Glomerular visceral epithelial cell (primary cell): ENCODE measurements around the gene PLOD1.
A peak's percentile ranks its signal among the peaks of the same experiment; 100 is the strongest.
"Not testable (repeated sequence)": the region's sequence is repeated elsewhere in the genome, so short reads cannot be mapped to it uniquely, and the experiment has no call there.

Experiments used
- DNase-seq: peaks from one replicate; pipeline ENCODE4 v3.0.0-alpha.2; 2016; ENCODE audit errors: extremely low spot score

PLOD1 gene

DNA sequence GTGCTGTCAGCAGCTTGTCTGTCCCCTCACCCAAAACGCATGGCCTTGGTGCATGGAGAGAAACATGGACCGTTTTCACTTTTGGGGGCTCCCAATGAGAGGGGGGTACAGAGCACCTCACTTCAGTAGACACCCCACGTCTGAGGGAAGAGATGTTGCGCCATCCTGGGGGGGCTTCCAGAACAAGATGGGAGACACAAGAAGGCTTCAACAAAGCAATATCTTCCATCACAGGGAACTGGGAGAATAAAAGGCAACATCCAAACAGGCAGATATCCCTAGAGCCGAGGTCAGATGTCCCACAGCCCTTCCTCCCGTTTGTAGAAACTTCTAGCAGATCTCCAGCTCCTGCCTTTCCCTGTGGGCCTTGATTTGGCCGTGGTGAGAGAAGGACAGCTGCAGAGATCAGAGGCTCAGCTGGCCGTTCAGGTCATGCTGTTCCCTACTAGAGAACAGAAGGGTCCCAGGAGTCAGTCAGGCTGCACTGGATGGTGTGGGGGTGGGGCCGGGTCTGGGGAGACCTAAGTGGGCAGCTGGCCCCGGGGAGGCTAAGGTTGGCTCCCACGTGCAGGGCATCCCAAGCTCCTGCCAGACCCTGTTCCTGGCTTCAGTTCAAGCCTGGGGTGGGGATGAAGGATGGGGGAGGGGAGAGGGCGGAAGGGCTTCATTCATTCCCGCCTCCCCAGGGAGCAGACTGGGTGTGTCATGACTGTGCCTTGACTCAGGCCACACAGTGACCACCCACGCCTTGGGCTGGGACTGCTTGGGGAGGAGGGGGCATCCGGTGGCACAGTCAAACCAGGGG, 4.4 kb downstream of the PLOD1 start:
- DNase-seq, result no peak

DNA sequence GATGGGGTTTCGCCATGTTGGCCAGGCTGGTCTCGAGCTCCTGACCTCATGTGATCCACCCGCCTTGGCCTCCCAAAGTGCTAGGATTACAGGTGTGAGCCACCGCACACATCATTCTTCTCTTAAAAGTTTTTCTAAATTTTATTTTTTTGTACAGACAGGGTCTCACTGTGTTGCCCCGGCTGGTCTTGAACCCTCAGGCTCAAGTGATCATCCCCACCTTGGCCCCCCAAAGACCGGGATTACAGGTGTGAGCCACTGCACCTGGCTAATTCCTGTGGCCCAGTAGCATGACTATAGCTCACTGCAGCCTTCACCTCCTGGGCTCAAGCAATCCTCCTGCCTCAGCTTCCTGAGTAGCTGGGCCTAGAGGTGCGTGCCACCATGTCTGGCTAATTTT, 5.3 kb downstream of the PLOD1 start:
- not testable (repeated sequence) for DNase-seq

DNA sequence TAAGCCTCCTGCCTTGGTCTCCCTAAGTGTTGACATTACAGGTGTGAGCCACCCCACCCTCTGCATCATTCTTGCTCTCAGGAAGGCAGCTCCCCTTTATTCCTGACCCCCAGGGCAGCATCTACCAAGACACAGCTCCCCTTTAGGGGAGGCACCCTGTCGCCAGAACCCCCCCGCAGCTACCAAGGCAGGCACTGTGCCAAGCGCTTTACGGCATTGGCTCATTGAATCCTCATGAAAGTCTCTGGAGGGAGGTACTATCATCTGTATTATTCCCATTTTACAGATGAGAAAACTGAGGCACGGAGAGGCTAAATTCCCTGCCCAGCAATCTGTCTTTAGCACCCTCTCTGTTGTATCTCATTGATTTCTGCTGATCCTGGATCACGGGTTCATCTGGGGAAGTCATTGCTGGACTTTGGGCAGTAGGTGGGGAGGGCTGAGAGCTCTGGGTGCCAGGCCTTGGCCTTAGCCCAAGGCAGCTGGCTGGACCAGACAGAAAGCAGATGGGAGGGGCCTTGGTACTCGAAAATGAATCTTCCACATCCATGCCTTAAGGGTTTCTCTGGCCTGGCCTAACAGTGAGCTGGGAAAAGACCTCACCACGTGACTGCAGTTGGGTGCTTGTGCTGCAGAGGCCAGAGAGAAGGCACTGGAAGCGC, 5.9 kb downstream of the PLOD1 start:
- DNase-seq, result no peak

DNA sequence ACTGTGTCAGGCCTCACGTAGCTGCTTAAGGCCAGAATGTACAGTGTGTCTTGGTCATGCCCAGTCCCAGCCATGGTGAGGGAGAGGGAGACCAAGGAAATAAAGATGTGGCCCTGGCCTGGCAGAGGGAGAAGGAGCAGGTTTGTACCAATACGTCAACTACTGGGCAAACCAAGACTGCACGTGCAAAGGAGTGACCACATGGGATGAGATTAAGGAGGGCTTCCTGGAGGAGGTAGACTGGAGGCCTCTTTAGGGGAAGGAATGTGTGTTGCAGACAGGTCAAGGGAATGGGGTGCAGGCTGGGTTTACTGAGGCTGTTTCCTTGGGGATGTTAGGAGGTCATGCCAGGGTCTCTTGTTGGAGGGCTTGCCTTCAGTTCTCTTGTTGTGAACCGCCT, 7.8 kb downstream of the PLOD1 start:
- no peak for DNase-seq

DNA sequence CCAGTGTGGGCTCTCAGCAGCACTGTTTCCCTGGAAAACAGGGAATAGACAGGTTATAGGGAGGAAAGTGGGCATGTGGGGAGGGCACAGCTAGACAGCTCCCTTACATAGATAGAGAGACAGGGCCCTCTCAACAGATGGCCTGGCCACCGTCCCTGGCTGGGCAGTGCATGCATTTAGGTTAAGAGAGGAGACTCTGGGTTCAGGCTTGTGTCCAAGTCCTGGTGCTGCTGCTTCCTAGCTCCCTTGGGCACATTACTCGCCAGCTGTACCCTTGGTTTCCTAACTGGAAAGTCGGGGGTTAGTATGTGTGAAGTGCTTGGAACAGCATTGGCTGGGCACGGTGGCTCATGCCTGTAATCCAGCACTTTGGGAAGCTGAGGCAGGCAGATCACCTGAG, 9.1 kb downstream of the PLOD1 start:
- DNase-seq, result no peak

DNA sequence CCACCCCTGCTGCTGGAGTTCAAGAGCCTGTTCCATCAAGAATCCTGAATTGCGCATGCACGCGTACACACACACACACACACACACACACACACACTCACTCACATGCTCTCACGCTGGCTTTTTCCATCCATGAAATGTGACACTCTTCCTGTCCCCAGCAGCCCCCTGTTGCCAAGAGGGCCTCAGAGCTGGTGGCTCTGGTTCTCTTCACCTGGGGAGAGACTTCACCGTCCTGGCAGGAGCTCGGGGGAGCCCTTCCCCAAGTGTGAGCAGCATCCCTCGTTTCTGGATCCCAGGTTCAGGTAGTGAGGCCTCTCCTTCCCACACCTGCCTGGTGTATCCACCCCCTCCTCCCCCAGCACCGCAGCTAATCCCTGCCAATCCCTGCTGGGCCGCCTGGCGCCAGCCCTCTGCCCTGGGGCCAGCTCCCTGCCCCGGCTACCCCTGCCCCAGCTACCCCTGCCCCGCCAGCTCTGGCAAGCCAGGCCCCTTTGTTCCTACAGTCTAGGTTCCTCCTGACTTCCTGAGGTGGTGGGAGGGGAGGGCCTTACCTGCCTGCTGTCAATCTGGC, 9.9 kb downstream of the PLOD1 start:
- no peak for DNase-seq

DNA sequence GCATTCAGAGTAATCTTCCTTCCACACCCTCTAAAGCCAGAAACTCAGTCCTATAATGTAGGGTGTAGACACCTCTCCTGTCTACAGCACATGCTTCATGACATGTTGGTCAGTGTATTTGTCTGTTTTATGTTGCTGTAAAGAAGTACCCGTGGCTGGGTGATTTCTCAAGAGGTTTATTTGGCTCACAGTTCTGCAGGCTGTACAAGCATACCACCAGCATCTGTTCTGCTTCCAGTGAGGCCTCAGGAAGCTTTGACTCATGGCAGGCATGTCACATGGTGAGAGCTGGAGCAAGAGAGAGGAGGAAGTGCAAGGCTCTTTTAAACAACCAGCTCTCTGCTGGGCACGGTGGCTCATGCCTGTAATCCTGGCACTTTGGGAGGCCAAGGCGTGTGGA, 12.1 kb downstream of the PLOD1 start:
- no peak for DNase-seq

DNA sequence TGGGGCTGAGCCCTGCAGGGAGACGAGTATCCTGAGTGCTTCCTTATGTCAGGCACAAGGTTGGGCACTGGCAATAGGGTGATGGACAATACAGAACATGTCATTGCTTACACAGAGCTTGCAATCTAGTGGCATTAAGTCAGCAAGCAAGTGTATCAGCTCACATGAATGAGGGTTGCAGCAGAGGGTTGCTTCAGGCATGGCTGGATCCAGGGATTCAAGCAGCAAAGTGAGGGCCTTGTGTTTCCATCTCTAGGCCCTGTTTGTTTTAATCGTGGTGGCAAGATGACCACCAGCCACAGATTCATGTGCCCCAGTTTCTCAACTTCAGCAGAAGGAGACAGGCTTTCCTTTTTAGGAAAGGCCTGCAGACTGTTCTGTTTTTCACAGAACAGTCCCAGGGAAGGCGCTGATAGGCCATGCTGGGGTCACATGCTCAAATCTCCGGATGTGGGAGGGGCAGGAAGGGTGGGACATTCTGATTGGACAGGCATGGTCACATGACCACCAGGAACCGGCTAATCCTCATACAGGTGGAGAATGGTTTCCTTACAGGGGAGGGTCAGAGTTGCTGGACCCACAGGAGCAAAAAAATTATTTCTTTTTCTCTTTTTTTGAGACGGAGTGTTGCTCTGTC, 14.4 kb downstream of the PLOD1 start:
- DNase-seq, result no peak

DNA sequence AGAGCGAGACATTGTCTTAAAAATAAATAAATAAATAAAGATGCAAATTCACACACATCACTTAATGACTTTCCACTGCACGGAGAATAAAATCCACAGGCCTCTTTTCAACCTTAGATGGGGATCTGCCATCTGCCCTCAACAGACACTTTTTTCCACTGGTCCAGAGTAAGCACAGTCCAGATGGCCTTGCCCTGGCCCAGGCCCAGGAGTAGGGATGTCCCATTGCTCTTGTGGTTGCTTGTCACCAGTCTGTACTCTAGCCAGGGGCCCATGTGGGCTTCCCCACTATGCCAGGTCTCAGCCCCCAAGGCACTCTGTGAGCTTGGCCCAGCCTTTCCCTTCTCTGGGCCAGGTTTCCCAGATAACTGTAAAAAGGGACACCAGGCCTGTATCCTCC, 17.4 kb downstream of the PLOD1 start:
- DNase-seq, result no peak

DNA sequence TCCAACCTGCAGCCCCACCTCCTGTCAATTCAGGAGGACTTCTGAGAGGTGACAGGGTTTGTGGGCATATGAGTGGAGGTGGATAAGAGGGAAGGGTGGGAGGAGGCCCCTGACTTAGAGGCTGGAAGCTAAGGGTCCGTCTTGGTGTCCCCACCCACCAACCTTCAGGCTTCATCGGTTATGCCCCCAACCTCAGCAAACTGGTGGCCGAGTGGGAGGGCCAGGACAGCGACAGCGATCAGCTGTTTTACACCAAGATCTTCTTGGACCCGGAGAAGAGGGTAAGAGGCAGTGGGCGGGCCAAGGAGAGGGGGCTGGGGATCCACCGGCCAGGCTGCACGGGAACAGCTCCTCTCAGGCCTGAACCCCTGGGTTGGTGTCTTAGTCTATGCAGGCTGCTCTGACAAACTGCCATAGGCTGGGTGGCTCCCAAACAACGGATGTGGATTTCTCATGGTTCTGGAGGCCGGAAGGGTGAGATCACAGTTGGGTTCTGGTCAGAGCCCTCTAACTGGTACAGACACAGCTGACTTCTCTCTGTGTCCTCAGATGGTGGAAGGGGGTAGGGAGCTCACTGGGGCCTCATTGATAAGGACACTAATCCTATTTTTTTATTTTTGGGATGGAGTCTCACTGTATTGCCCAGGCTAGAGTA, 18.1 kb downstream of the PLOD1 start:
- no peak for DNase-seq

DNA sequence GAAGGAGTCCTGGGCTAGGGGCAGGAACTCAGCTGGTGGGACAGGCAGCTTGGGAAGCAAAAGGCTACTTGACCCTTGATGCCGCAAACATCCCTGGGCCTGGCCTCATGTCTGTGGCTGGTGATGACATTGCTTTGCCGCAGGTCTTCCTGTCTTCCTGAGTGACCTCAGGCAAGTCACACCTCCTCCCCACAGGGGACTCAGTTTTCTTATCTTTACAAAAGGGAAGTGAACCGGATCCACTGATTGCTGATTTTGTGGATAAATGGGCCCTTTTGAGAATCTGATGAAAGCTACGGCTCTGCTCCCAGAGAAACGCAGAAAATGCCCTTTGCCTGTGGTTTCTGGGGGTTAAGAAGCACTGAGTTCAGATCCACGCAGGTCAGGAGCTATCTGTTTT, 20.7 kb downstream of the PLOD1 start:
- DNase-seq, result no peak

DNA sequence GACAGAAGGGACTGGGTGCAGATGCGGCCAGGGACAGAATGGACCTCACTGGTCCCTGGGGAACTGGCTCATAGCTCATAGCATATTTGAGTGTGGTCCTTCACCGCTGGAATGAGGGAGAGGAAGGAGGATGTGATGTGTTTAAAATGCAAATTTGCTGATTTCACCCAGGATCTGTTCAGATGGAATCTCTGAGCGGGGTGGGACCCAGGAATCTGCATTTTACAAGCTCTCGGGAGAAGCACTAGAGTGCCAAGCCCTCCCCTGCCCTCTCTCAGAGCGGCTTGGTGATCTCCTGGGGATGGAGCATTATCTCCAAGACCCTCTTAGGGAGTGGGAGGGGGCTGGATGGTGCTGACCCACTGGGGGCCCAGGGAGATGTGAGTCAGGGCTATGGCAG, 22.9 kb downstream of the PLOD1 start:
- no peak for DNase-seq

DNA sequence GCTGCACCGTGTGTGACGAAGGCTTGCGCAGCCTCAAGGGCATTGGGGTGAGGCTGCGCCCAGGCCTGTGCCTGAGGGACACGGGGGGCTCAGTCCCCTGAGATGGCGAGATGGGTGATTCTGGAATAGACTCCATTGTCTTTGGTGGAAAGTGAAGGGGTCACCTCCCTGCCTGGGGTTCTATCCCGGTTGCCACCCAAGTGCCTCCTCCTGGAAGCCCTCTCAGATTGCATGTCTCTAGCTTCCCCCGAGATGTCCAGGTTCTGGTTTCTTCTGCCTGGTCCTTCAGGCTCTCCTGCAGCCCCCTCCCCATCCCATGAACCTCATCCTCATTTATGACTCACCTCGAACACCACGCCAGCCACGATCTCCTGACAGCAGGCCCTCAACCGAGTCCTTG, 23.4 kb downstream of the PLOD1 start:
- DNase-seq, result no peak

DNA sequence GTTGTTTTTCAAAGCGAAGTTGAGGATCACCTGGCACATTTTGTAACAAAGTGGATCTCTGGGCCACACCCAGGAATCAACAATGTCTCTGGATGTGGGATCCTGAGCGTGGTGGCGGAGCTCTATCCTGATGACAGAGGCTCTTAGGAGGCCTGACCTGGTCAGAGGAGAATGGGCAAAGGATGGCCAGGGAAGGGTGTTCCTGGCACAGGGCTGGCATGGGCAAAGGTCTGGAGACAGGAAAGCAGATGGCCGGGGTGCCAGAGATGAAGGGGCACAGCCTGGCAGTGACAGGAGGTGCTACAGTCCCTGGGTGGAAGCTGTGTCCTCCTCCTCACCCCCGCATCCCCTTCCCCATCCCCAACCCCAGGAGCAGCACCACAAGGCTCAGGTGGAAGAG, 25.8 kb downstream of the PLOD1 start:
- DNase-seq, result no peak

DNA sequence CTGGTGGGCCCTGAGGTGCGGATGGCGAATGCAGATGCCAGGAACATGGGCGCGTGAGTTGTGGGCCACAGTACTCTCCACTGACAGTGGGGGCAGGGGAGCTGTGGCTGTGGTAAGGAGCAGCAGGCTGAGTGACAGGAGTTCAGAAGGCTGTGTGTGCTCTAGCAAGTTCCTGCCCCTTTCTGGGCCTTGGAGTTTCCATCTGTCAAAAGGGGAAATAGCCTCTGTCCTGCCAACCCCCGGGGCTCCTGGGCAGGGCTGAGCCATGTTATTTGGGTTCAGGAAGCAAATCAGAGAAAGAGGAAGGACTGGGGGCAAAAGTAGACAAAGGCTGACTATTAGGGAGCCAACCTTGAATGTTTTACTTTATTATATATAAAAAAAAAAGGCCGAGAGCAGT, 26.2 kb downstream of the PLOD1 start:
- DNase-seq, result no peak

DNA sequence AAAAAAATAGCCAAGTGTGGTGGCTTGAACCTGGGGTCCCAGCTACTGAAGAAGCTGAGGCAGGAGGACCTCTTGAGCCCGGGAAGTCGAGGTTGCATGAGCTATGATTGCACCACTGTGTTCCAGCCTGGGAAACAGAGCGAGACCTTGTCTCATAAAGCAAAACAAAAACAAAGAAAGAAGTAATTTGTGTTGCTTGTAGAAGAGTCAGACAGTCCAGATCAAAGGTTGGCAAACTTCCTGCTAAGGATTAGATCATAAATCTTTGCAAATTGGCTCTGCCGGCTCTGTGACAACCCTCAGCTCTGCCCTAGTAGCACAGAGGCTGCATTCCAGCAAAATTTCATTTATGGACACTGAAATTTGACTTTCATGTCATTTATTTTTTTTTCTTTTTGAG, 26.7 kb downstream of the PLOD1 start:
- DNase-seq, result no peak

DNA sequence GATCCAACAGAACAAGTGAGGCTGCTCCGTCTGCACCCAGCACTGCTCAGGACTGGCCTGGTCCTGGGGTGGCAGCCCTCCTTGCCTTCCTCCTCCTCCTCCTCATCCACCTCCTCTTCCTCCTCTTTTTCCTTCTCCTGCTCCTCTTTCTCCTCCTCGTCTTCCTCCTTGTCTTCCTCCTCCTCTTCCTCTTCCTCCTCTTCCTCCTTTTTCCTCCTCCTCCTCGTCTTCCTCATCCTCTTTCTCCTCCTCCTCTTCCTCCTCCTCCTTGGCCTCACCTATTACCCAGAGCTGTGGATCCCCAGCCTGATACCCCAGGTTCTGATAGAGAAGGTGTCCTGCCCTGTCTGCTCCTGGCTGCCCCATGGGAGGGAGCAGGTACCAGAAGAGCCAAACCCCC, 29.1 kb downstream of the PLOD1 start:
- DNase-seq, result no peak

DNA sequence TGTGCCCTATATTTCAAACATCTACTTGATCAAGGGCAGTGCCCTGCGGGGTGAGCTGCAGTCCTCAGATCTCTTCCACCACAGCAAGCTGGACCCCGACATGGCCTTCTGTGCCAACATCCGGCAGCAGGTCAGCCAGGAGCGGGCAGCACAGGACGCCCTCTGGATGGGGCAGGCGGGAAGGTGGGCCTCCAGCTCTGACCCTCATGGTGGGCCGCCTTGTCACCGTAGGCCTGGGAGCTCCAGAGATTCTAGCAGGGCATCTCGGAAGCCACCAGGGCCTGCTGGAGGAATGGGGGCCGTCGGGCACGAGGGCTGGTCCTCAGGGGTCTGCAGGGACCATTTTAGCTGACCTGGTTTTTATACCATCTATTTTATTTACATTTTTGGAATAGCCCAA, 30.1 kb downstream of the PLOD1 start:
- DNase-seq, result no peak

DNA sequence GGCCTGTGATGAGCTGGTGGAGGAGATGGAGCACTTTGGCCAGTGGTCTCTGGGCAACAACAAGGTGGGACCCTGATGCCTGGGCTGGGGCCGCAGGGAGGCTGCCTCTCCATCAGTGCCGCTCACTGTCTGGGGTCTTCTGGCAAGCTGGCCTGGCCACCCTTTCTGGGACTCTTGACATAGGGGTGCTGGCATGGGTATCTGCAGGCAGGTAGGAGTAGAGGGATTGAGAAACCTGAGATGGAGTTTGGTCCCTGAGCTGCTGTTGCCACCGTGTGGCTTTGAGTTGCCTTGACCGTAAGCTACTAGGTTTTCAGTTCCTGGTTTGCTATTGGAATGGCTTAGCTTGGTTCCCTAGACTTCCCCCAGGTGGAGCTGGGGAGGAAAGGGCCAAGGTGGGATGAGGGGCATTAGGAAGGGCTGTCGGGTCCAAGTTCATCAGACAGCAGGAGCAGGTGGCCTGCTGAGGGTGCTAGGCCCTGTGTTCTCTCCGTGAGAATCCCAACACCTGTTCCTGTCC, 32.6 kb downstream of the PLOD1 start:
- DNase-seq, result peak; percentile 57

DNA sequence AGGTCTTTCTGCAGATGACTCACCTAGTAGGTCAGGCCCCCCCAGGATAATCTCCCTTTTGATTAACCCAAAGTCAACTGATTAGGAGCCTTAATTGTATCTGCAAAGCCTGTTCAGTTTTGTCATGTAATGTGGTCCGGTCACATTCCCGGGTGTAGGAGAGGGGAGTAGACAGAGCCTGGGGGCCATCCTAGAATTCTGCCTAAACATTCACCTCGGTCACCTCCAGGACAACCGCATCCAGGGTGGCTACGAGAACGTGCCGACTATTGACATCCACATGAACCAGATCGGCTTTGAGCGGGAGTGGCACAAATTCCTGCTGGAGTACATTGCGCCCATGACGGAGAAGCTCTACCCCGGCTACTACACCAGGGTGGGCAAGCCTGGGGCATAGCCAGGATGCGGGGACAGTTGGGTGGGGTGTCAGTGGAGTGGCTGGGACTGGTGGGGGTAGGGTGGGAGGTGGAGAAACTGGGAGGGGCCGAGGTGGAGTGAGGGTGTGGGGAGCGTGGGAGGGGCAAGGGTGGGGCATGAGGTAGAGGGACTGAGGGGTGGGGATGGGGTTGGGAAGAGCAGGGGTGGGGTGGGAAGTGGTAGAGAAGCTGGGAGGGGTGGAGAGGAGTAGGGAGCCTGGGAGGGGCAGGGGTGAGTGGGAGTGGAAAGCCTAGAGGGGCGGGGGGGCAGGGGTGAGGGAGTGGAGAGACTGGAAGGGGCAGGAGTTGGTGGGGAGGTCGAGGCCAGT, 36.1 kb downstream of the PLOD1 start:
- no peak for DNase-seq

DNA sequence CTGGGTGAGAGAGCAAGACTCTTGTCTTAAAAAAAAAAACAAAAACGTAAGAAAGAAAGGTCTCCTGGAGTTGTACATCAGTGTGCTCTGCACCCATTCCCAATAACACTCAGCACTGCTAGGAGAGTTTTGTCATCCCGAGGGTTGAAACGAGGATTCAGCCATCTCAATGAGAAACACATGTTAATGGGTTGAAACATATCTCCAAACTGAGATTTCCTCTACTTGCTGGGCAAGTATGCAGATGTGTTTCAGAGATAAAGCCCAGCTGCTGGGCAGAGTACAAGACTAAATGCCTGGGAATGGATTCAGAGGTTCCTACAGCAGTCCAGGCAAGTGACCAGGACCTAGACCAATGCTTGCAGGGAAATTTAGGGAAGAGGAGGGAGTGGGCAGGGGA, 43.1 kb downstream of the PLOD1 start:
- DNase-seq, result no peak
